HG02970 (cell line): ENCODE measurements around the gene FKBP1B.
"Not testable (repeated sequence)": the region's sequence is repeated elsewhere in the genome, so short reads cannot be mapped to it uniquely, and the experiment has no call there.

Experiments used
- ATAC-seq: cut with Tn5 transposase; IDR thresholded peaks from one replicate; pipeline ENCODE4 v1.9.1; 2021; ENCODE audit warnings: mild to moderate bottlenecking, moderate library complexity, moderate number of reproducible peaks; ENCODE audit not compliant: unreplicated experiment, low FRiP score

FKBP1B gene

GRCh38 chr2:24022324-24022974 is 27.1 kb upstream of the FKBP1B start:
- ATAC-seq = no peak

- ATAC-seq = no peak
Observed at GRCh38 chr2:24022975-24023575, 26.5 kb upstream of the FKBP1B start.

GRCh38 chr2:24024018-24024417 is 25.5 kb upstream of the FKBP1B start:
- ATAC-seq = no peak

- ATAC-seq = no peak
Observed at GRCh38 chr2:24024996-24025663, 24.4 kb upstream of the FKBP1B start.

- ATAC-seq = no peak
Observed at GRCh38 chr2:24026233-24026632, 23.3 kb upstream of the FKBP1B start.

- ATAC-seq = no peak
Observed at GRCh38 chr2:24038786-24039499, 10.6 kb upstream of the FKBP1B start.

- no peak for ATAC-seq
Observed at GRCh38 chr2:24040511-24040910, 9.0 kb upstream of the FKBP1B start.

- not testable (repeated sequence) for ATAC-seq
Observed at GRCh38 chr2:24043133-24043532, 6.4 kb upstream of the FKBP1B start.

- ATAC-seq = no peak
Observed at GRCh38 chr2:24045511-24046508, 3.7 kb upstream of the FKBP1B start.

- no peak for ATAC-seq
Observed at GRCh38 chr2:24046599-24046929, 3.0 kb upstream of the FKBP1B start.

- ATAC-seq = peak; percentile 96
Observed at GRCh38 chr2:24046930-24047702, 2.4 kb upstream of the FKBP1B start, which contains the start of gene WDCP. Gene WDCP, minus strand, starts transcription at chr2:24047391. Its CDS starts 7,897 bp downstream, at chr2:24039494.

- ATAC-seq = no peak
Observed at GRCh38 chr2:24047703-24048033, 1.9 kb upstream of the FKBP1B start.

- no peak for ATAC-seq
Observed at GRCh38 chr2:24048769-24049484, 614 bp upstream of the FKBP1B start.

GRCh38 chr2:24050041-24050979 is 769 bp downstream of the FKBP1B start:
- ATAC-seq = no peak

GRCh38 chr2:24051833-24052232 is 2.3 kb downstream of the FKBP1B start:
- no peak for ATAC-seq

- no peak for ATAC-seq
Observed at GRCh38 chr2:24052951-24053350, 3.4 kb downstream of the FKBP1B start.

- ATAC-seq = no peak
Observed at GRCh38 chr2:24054366-24055010, 4.9 kb downstream of the FKBP1B start.
